PC-9 (cell line): ENCODE measurements around the gene CCDC92. TPM values are rescaled to one million over a fixed set of nuclear protein-coding genes. Genes with fewer than 3 reads are reported as not detected.

Experiments used
- BruUV-seq: library from RNA; stranded (reverse); fragments of 400-500 nt; replicated peaks from 2 replicates; lab custom pipeline; 2021; lab: Mats Ljungman, UMichigan
- CTCF ChIA-PET: fragments of 300-600 bp; sonication (Branson Sonifier 250); formaldehyde crosslinking; loops from one replicate; lab custom pipeline; 2022; ENCODE audit warnings: antibody characterized with exemption; lab: Charles Lee
- POLR2A ChIA-PET: fragments of 300-600 bp; sonication (Branson Sonifier 250); formaldehyde crosslinking; loops from one replicate; lab custom pipeline; 2022; ENCODE audit warnings: antibody characterized with exemption; ENCODE audit not compliant: unreplicated experiment; lab: Charles Lee
- DNase-seq, 2 experiments: peaks; one replicate each; pipeline versions ENCODE4 v3.0.0 to v3.0.0-alpha.2; 2015 to 2022; ENCODE audit warnings: mixed read lengths in 1 of 2
- H2AFZ ChIP-seq: fragments of 200-600 bp; sonication (generic); 2 replicates; pipeline ENCODE4 v1.8.1; 2017; ENCODE audit warnings: antibody characterized with exemption
- H3F3A ChIP-seq: fragments of 200-600 bp; sonication (generic); 2 replicates; pipeline ENCODE4 v1.8.1; 2017; ENCODE audit warnings: antibody characterized with exemption, mild to moderate bottlenecking, low read depth; ENCODE audit not compliant: insufficient read depth
- H3K27ac ChIP-seq: fragments of 200-600 bp; sonication (generic); 2 replicates; pipeline ENCODE4 v1.6.1; 2016; ENCODE audit warnings: mixed run types
- H3K27me3 ChIP-seq: fragments of 200-600 bp; sonication (generic); 2 replicates; pipeline ENCODE4 v1.6.1; 2016; ENCODE audit warnings: low read depth, mixed run types; ENCODE audit not compliant: insufficient read depth
- H3K36me3 ChIP-seq: fragments of 200-600 bp; sonication (generic); 2 replicates; pipeline ENCODE4 v1.6.1; 2016; ENCODE audit warnings: low read depth, mixed run types
- H3K4me1 ChIP-seq: fragments of 200-600 bp; sonication (generic); replicated peaks from 2 replicates; pipeline ENCODE4 v1.6.1; 2016; ENCODE audit warnings: mixed run types; ENCODE audit not compliant: insufficient read depth
- H3K4me2 ChIP-seq: fragments of 200-600 bp; sonication (generic); 2 replicates; pipeline ENCODE4 v1.6.1; 2017; ENCODE audit warnings: mixed run types
- H3K4me3 ChIP-seq: fragments of 200-600 bp; sonication (generic); 2 replicates; pipeline ENCODE4 v1.6.1; 2016; ENCODE audit warnings: mixed run types
- H3K79me2 ChIP-seq: fragments of 200-600 bp; sonication (generic); 2 replicates; pipeline ENCODE4 v1.6.1; 2017; ENCODE audit warnings: low read depth, mixed run types
- H3K9me2 ChIP-seq: fragments of 200-600 bp; sonication (generic); 2 replicates; pipeline ENCODE4 v1.8.1; 2017; ENCODE audit warnings: mild to moderate bottlenecking; ENCODE audit not compliant: insufficient read depth
- H3K9me3 ChIP-seq: fragments of 200-600 bp; sonication (generic); 2 replicates; pipeline ENCODE4 v1.8.1; 2016; ENCODE audit warnings: low read depth; ENCODE audit not compliant: insufficient read depth
- H4K20me1 ChIP-seq: fragments of 200-600 bp; sonication (generic); 2 replicates; pipeline ENCODE4 v1.8.1; 2017; ENCODE audit not compliant: insufficient read depth
- CTCF ChIP-seq: fragments of 200-600 bp; sonication (generic); conservative IDR thresholded peaks from 2 replicates; pipeline ENCODE4 v1.6.1; 2017; ENCODE audit warnings: mixed run types, antibody characterized with exemption, mild to moderate bottlenecking, moderate library complexity
- EZH2 ChIP-seq: fragments of 200-600 bp; sonication (generic); IDR thresholded peaks from 2 replicates; pipeline ENCODE4 v1.8.0; 2017; ENCODE audit warnings: antibody characterized with exemption, low read depth
- intact Hi-C: fragments of 100-400 bp; cut with micrococcal nuclease; formaldehyde crosslinking; loops from one replicate; pipeline ENCODE4 v1.10.0; 2022; ENCODE audit not compliant: unreplicated experiment
- total RNA-seq: library from RNA; stranded (reverse); gene quantifications from 2 replicates; pipeline ENCODE4 v1.2.3, GENCODE V29; 2021

The CCDC92 gene
- total RNA-seq, 1 experiment from 2014 or later, result 28.0 TPM

- no peak for DNase-seq
- Histone ChIP-seq H3F3A (no peaks in the 10 kb centered on the region), H4K20me1 (no peaks in the 10 kb centered on the region), H3K9me3 (no peaks in the 10 kb centered on the region), H3K27ac (no peak overlapping the region), H3K4me2 (no peak overlapping the region), H3K79me2 (no peaks in the 10 kb centered on the region), H3K9me2 (no peaks in the 10 kb centered on the region), H3K4me1 (no peaks in the 10 kb centered on the region), H3K27me3 (no peaks in the 10 kb centered on the region), H3K4me3 (no peak overlapping the region), H2AFZ (no peak overlapping the region), H3K36me3 (no peaks in the 10 kb centered on the region)
- TF ChIP-seq EZH2, result no peak
- TF ChIP-seq CTCF, result no peak
- intact Hi-C loops, result no loop called here
- BruUV-seq, result no TSS peak
- POLR2A ChIA-PET, result no interaction called here
- CTCF ChIA-PET, result no interaction called here
These were observed 13.8 kb downstream of the CCDC92 start for GRCh38 chr12:123958876-123959275.

- no peaks in the 10 kb centered on the region for H3K36me3 ChIP-seq
- CTCF ChIA-PET, result no interaction called here
- TF ChIP-seq EZH2 (no peak), CTCF (no peak)
- H3K9me2 ChIP-seq, result no peaks in the 10 kb centered on the region
- H3K27me3 ChIP-seq, result no peaks in the 10 kb centered on the region
- intact Hi-C loops, result no loop called here
- H3F3A ChIP-seq, result no peaks in the 10 kb centered on the region
- H3K4me2 ChIP-seq, result no peak overlapping the region
- H4K20me1 ChIP-seq, result no peaks in the 10 kb centered on the region
- no peak overlapping the region for H2AFZ ChIP-seq
- H3K4me1 ChIP-seq, result no peaks in the 10 kb centered on the region
- DNase-seq, result no peak
- H3K27ac ChIP-seq, result no peak overlapping the region
- no peaks in the 10 kb centered on the region for H3K79me2 ChIP-seq
- no TSS peak for BruUV-seq
- POLR2A ChIA-PET, result no interaction called here
- no peaks in the 10 kb centered on the region for H3K9me3 ChIP-seq
- no peak overlapping the region for H3K4me3 ChIP-seq
These were observed 14.2 kb downstream of the CCDC92 start for GRCh38 chr12:123958462-123958861.

- no peaks in the 10 kb centered on the region for H3F3A ChIP-seq
- H3K9me3 ChIP-seq, result no peaks in the 10 kb centered on the region
- CTCF ChIA-PET, result no interaction called here
- intact Hi-C loops, result no loop called here
- H3K27ac ChIP-seq, result no peak overlapping the region
- BruUV-seq, result no TSS peak
- H3K9me2 ChIP-seq, result no peaks in the 10 kb centered on the region
- H3K4me1 ChIP-seq, result no peaks in the 10 kb centered on the region
- DNase-seq, result no peak
- TF ChIP-seq EZH2 (no peak), CTCF (no peak)
- no peak overlapping the region for H3K4me2 ChIP-seq
- no peaks in the 10 kb centered on the region for H4K20me1 ChIP-seq
- no peak overlapping the region for H3K4me3 ChIP-seq
- H3K27me3 ChIP-seq, result no peaks in the 10 kb centered on the region
- no peaks in the 10 kb centered on the region for H3K36me3 ChIP-seq
- POLR2A ChIA-PET, result no interaction called here
- H2AFZ ChIP-seq, result no peak overlapping the region
- H3K79me2 ChIP-seq, result no peaks in the 10 kb centered on the region
These were observed 15.4 kb downstream of the CCDC92 start for GRCh38 chr12:123957196-123957595.
